Mesenchymal stem cell (in vitro differentiated cells and primary cell): Measurements from ENCODE around the gene BACH1.
"Not testable (repeated sequence)": the region's sequence is repeated elsewhere in the genome, so short reads cannot be mapped to it uniquely, and the experiment has no call there.

Experiments used
- DNase-seq: peaks from one replicate; pipeline ENCODE4 v3.0.0-alpha.2; 2013
- H2AFZ ChIP-seq: one replicate; pipeline ENCODE4 v1.6.1; 2013; ENCODE audit warnings: low read depth, mild to moderate bottlenecking, control low read depth, inconsistent platforms, low read length, moderate library complexity
- H2AK5ac ChIP-seq: 2 replicates; pipeline ENCODE4 v1.6.1; 2013; ENCODE audit warnings: low read length, moderate library complexity, mild to moderate bottlenecking, inconsistent platforms; ENCODE audit not compliant: severe bottlenecking
- H2BK120ac ChIP-seq: one replicate; pipeline ENCODE4 v1.6.1; 2013; ENCODE audit warnings: low read depth, mild to moderate bottlenecking, inconsistent platforms, low read length, moderate library complexity
- H2BK12ac ChIP-seq, 2 experiments: one replicate each; pipeline ENCODE4 v1.6.1; 2013; ENCODE audit warnings: inconsistent platforms in 2 of 2, low read length in 2 of 2, mild to moderate bottlenecking in 2 of 2, moderate library complexity in 2 of 2, control low read depth in 1 of 2
- H2BK15ac ChIP-seq: one replicate; pipeline ENCODE4 v1.6.1; 2013; ENCODE audit warnings: mild to moderate bottlenecking, low read depth, inconsistent platforms; ENCODE audit not compliant: poor library complexity, severe bottlenecking
- H2BK5ac ChIP-seq: 2 replicates; pipeline ENCODE4 v1.6.1; 2013; ENCODE audit warnings: low read depth, mild to moderate bottlenecking, low read length, control low read depth, inconsistent platforms; ENCODE audit not compliant: poor library complexity, severe bottlenecking
- H3K14ac ChIP-seq, 2 experiments: one replicate each; pipeline ENCODE4 v1.6.1; 2013; ENCODE audit warnings: inconsistent platforms in 2 of 2, low read length in 2 of 2, control low read depth in 1 of 2, mild to moderate bottlenecking in 1 of 2, moderate library complexity in 1 of 2
- H3K18ac ChIP-seq, 2 experiments: one replicate each; pipeline ENCODE4 v1.6.1; 2013; ENCODE audit warnings: inconsistent platforms in 2 of 2, low read length in 2 of 2, control low read depth in 1 of 2, low read depth in 1 of 2, mild to moderate bottlenecking in 1 of 2
- H3K23ac ChIP-seq, 2 experiments: one replicate each; pipeline ENCODE4 v1.6.1; 2013; ENCODE audit warnings: inconsistent platforms in 2 of 2, low read length in 2 of 2, mild to moderate bottlenecking in 2 of 2, moderate library complexity in 2 of 2, control low read depth in 1 of 2
- H3K27ac ChIP-seq: 2 replicates; pipeline ENCODE4 v1.5.1; 2013; ENCODE audit warnings: mild to moderate bottlenecking, moderate library complexity, low read length, control low read depth, inconsistent platforms; ENCODE audit not compliant: poor library complexity, severe bottlenecking
- H3K27me3 ChIP-seq, 2 experiments: 2 replicates each; pipeline versions ENCODE4 v1.6.1 to v1.7.0; 2013; ENCODE audit warnings: low read length in 2 of 2, mild to moderate bottlenecking in 2 of 2, moderate library complexity in 2 of 2, control low read depth in 1 of 2, inconsistent platforms in 1 of 2; ENCODE audit not compliant: control insufficient read depth in 1 of 2, insufficient read depth in 1 of 2
- H3K36me3 ChIP-seq, 2 experiments: 2 replicates each; pipeline versions ENCODE4 v1.6.1 to v1.7.0; 2013; ENCODE audit warnings: low read length in 2 of 2, control low read depth in 1 of 2, inconsistent platforms in 1 of 2, low read depth in 1 of 2, mild to moderate bottlenecking in 1 of 2; ENCODE audit not compliant: insufficient read depth in 2 of 2, control insufficient read depth in 1 of 2
- H3K4ac ChIP-seq, 2 experiments: one replicate each; pipeline ENCODE4 v1.6.1; 2013; ENCODE audit warnings: inconsistent platforms in 2 of 2, low read length in 2 of 2, mild to moderate bottlenecking in 2 of 2, moderate library complexity in 2 of 2, control low read depth in 1 of 2, low read depth in 1 of 2
- H3K4me1 ChIP-seq: 2 replicates; pipeline ENCODE4 v1.6.1; 2013; ENCODE audit warnings: low read depth, low read length, control low read depth; ENCODE audit not compliant: control insufficient read depth, insufficient read depth
- H3K4me2 ChIP-seq: 2 replicates; pipeline ENCODE4 v1.6.1; 2013; ENCODE audit warnings: low read length, mild to moderate bottlenecking, inconsistent platforms; ENCODE audit not compliant: poor library complexity, severe bottlenecking
- H3K4me3 ChIP-seq, 2 experiments: 2 replicates each; pipeline versions ENCODE4 v1.5.1 to v1.7.0; 2013; ENCODE audit warnings: low read length in 2 of 2, mild to moderate bottlenecking in 2 of 2, control low read depth in 1 of 2, low read depth in 1 of 2; ENCODE audit not compliant: insufficient read depth in 1 of 2
- H3K79me1 ChIP-seq: replicated peaks from 2 replicates; pipeline ENCODE4 v1.6.1; 2013; ENCODE audit warnings: mild to moderate bottlenecking, control low read depth, low read length, inconsistent platforms; ENCODE audit not compliant: poor library complexity, severe bottlenecking
- H3K9ac ChIP-seq: 2 replicates; pipeline ENCODE4 v1.7.0; 2013; ENCODE audit warnings: mild to moderate bottlenecking, low read length, moderate library complexity
- H3K9me3 ChIP-seq: 2 replicates; pipeline ENCODE4 v1.7.0; 2013; ENCODE audit warnings: mild to moderate bottlenecking, low read length; ENCODE audit not compliant: control insufficient read depth
- H4K8ac ChIP-seq: one replicate; pipeline ENCODE4 v1.6.1; 2013; ENCODE audit warnings: inconsistent platforms, mild to moderate bottlenecking, low read length, moderate library complexity
- H4K91ac ChIP-seq: one replicate; pipeline ENCODE4 v1.6.1; 2013; ENCODE audit warnings: mild to moderate bottlenecking, low read length, inconsistent platforms
- WGBS: methylation state at CpG from one replicate; pipeline ENCODE4 v1.1.7; 2013; ENCODE audit warnings: mixed read lengths; 5-methylcytosine and 5-hydroxymethylcytosine counted together

BACH1 gene

GRCh38 chr21:29281801-29282200, 16.9 kb upstream of the BACH1 start:
- not testable (repeated sequence) for H3K9ac ChIP-seq, H2BK15ac ChIP-seq
- WGBS: 100% methylated on average over 2 of the region's 3 CpGs

GRCh38 chr21:29287383-29287782, 11.3 kb upstream of the BACH1 start:
- Histone ChIP-seq H2BK12ac (no peak overlapping the region), H4K91ac (no peak overlapping the region), H3K27ac (no peak overlapping the region), H2BK5ac (no peak overlapping the region), H2BK15ac (no peak overlapping the region), H3K9ac (peak overlapping the region; percentile 34), H3K4ac (no peak overlapping the region), H3K4me1 (peaks cover 6% of the 10 kb centered on the region), H3K36me3 (peaks cover 0 to 2% of the 10 kb centered on the region in 2 experiments), H3K14ac (no peak overlapping the region), H3K79me1 (no peaks in the 10 kb centered on the region), H3K4me3 (no peak overlapping the region), H2AFZ (no peak overlapping the region), H3K23ac (no peak overlapping the region), H3K18ac (peak overlapping the region in 1 of 2 experiments; percentile 48), H4K8ac (no peak overlapping the region), H3K4me2 (no peak overlapping the region), H2AK5ac (no peak overlapping the region), H3K9me3 (no peaks in the 10 kb centered on the region), H3K27me3 (no peaks in the 10 kb centered on the region), H2BK120ac (no peak overlapping the region)
- DNase-seq: peak; percentile 67
- 50% methylated on average over 1 of the region's 1 CpG for WGBS

More at GRCh38 chr21:29281801-29282200, 16.9 kb upstream of the BACH1 start:
- not testable (repeated sequence) for H2AK5ac ChIP-seq, H3K18ac ChIP-seq, H4K91ac ChIP-seq, H2BK120ac ChIP-seq, H3K4ac ChIP-seq, H3K4me3 ChIP-seq, H3K9me3 ChIP-seq, H3K4me1 ChIP-seq, H3K4me2 ChIP-seq, H2AFZ ChIP-seq, H2BK5ac ChIP-seq, H3K36me3 ChIP-seq, H3K27me3 ChIP-seq, H3K79me1 ChIP-seq, H2BK12ac ChIP-seq, DNase-seq, H4K8ac ChIP-seq, H3K23ac ChIP-seq, H3K14ac ChIP-seq, H3K27ac ChIP-seq

GRCh38 chr21:29288239-29288638, 10.5 kb upstream of the BACH1 start:
- H2AFZ ChIP-seq: no peak overlapping the region
- no peak overlapping the region for H4K8ac ChIP-seq
- H3K4ac ChIP-seq: no peak overlapping the region
- no peaks in the 10 kb centered on the region for H3K9me3 ChIP-seq
- H3K4me1 ChIP-seq: peaks cover 6% of the 10 kb centered on the region
- no peak for DNase-seq
- no peak overlapping the region for H3K14ac ChIP-seq
- WGBS: 81% methylated on average over 5 of the region's 5 CpGs
- no peak overlapping the region for H3K18ac ChIP-seq
- H4K91ac ChIP-seq: no peak overlapping the region
- no peak overlapping the region for H3K9ac ChIP-seq
- H3K4me2 ChIP-seq: peak overlapping the region; percentile 24
- no peak overlapping the region for H2BK120ac ChIP-seq
- H2AK5ac ChIP-seq: peak overlapping the region; percentile 84
- H3K4me3 ChIP-seq: no peak overlapping the region
- no peak overlapping the region for H3K23ac ChIP-seq
- no peak overlapping the region for H2BK12ac ChIP-seq
- no peak overlapping the region for H3K27ac ChIP-seq
- H3K27me3 ChIP-seq: no peaks in the 10 kb centered on the region
- H3K79me1 ChIP-seq: no peaks in the 10 kb centered on the region
- H3K36me3 ChIP-seq: peaks cover 0 to 2% of the 10 kb centered on the region in 2 experiments
- no peak overlapping the region for H2BK15ac ChIP-seq
- no peak overlapping the region for H2BK5ac ChIP-seq

GRCh38 chr21:29289317-29289716, 9.4 kb upstream of the BACH1 start:
- no peaks in the 10 kb centered on the region for H3K79me1 ChIP-seq
- no peaks in the 10 kb centered on the region for H3K9me3 ChIP-seq
- no peak overlapping the region for H2AK5ac ChIP-seq
- no peak overlapping the region for H3K27ac ChIP-seq
- 97% methylated on average over 3 of the region's 4 CpGs for WGBS
- DNase-seq: no peak
- H3K4me2 ChIP-seq: no peak overlapping the region
- H3K36me3 ChIP-seq: peaks cover 0 to 2% of the 10 kb centered on the region in 2 experiments
- H2AFZ ChIP-seq: no peak overlapping the region
- H3K18ac ChIP-seq: no peak overlapping the region
- peaks cover 6% of the 10 kb centered on the region for H3K4me1 ChIP-seq
- no peak overlapping the region for H4K8ac ChIP-seq
- H3K4me3 ChIP-seq: no peak overlapping the region
- H2BK5ac ChIP-seq: no peak overlapping the region
- no peak overlapping the region for H3K4ac ChIP-seq
- no peak overlapping the region for H3K9ac ChIP-seq
- no peak overlapping the region for H2BK120ac ChIP-seq
- H2BK12ac ChIP-seq: no peak overlapping the region
- H3K27me3 ChIP-seq: no peaks in the 10 kb centered on the region
- H3K14ac ChIP-seq: no peak overlapping the region
- no peak overlapping the region for H4K91ac ChIP-seq
- H2BK15ac ChIP-seq: no peak overlapping the region
- H3K23ac ChIP-seq: no peak overlapping the region
